Activated T-helper 17 cell treated with anti-CD3 and anti-CD28 coated beads, Interleukin-2, amount 50 U/mL, for 72 hours (primary cell): Measurements from ENCODE around the gene KCNJ9. TPM values are rescaled to one million over a fixed set of nuclear protein-coding genes. Genes with fewer than 3 reads are reported as not detected.
"Not testable (repeated sequence)": the region's sequence is repeated elsewhere in the genome, so short reads cannot be mapped to it uniquely, and the experiment has no call there.

Experiments used
- ATAC-seq: fragments of 150-1000 bp; cut with Tn5 transposase; replicated peaks from 2 replicates; pipeline ENCODE4 v1.10.0; 2021; ENCODE audit warnings: mild to moderate bottlenecking, moderate library complexity
- H3K27ac Mint-ChIP-seq: one replicate; pipeline ENCODE4 v1.8.0; 2022; ENCODE audit warnings: mixed read lengths
- H3K27me3 Mint-ChIP-seq: one replicate; pipeline ENCODE4 v1.8.0; 2022; ENCODE audit warnings: mixed read lengths
- H3K36me3 Mint-ChIP-seq: one replicate; pipeline ENCODE4 v1.8.0; 2022; ENCODE audit warnings: low read depth, mild to moderate bottlenecking, mixed read lengths
- H3K4me1 Mint-ChIP-seq: one replicate; pipeline ENCODE4 v1.8.0; 2022; ENCODE audit warnings: mixed read lengths
- H3K4me3 Mint-ChIP-seq: one replicate; pipeline ENCODE4 v1.8.0; 2022; ENCODE audit warnings: mild to moderate bottlenecking, mixed read lengths
- H3K9me3 Mint-ChIP-seq: one replicate; pipeline ENCODE4 v1.8.0; 2022; ENCODE audit warnings: mixed read lengths
- total RNA-seq, 2 donors: library from RNA; stranded (reverse); gene quantifications; one replicate each; pipeline ENCODE4 v1.2.3, GENCODE V29; 2022

Gene KCNJ9
- total RNA-seq = under 1 TPM in 1 of 2 donors, not detected in 1; 0.13 TPM

DNA sequence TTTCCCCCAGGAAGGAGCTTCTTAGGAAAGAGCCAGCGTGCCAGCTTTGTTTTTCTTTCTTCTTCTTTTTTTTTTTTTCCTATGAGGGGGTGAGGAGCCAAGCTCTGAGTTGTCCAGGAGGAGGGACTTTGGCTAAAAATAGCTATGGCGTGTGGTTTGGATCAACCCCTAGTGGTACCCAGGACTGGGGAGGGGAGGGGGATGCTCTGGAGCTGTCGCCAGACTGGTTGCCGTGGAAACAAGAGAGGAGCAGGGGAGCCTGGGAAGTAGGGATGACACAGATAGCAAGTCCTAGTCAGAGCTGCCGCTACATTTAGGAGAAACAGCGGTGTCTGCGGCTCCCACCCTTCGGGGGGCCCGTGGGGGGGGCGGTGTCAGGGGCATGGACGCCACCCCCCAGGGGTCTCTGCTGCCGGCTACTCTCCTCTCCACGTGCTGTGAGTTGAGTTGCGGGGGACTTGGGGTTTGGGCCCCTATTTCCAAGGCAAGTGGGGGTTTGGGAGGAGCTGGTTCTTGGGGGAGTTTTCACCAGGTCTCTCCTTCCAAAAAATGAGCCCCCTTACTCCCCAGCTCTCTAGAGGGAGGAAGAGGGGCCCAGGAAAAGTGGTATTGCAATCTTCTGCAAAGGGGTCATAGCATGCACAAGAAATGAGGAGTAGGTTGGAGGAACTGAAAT lies at the start of gene KCNJ9:
Gene KCNJ9 (plus strand): TSS at position 278 of the 676 bp plus-strand sequence. CDS start 2,493 bp downstream, outside the sequence.
- H3K36me3 Mint-ChIP-seq = no peaks in the 10 kb centered on the region
- peaks cover 5% of the 10 kb centered on the region for H3K4me1 Mint-ChIP-seq
- H3K27me3 Mint-ChIP-seq = peaks cover 40% of the 10 kb centered on the region
- H3K4me3 Mint-ChIP-seq = no peak within 1 kb of the TSS
- no peaks in the 10 kb centered on the region for H3K9me3 Mint-ChIP-seq
- no peak for ATAC-seq
- H3K27ac Mint-ChIP-seq = no peak within 1 kb of the TSS

DNA sequence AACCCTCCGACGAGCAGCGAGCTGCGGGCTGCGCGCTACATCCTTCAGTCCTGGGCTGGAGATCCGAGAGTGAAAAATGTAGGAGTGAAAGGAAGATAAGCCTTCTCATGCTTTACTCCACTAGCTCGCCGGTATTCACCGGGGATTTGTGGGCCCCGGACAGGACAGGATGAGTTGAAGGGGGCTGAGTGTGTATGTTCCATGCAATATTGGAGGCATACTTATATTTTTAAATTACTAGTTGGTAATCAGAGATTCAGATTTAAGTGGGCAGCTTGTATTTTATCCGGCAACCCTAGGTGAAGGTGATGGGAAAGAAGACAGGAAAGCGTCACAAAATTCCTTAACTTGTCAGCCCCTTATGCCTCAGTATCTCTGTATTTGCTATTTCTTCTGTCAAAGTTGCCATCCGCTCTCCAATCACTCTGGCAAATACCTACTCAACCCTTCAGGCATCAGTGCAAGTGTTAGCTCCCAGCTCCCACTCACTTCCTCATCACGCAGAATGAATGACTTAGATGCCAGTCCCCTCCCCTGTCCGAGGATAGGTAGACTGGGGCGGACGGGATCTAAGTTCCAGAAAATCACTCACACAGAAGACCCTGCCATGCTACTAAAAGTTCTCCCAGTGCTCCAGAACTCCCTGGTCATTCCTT lies 49.0 kb upstream of the KCNJ9 start:
- no peaks in the 10 kb centered on the region for H3K27me3 Mint-ChIP-seq
- H3K27ac Mint-ChIP-seq = peak overlapping the region; percentile 83
- no peaks in the 10 kb centered on the region for H3K9me3 Mint-ChIP-seq
- peaks cover under 1% of the 10 kb centered on the region for H3K36me3 Mint-ChIP-seq
- H3K4me3 Mint-ChIP-seq = peak overlapping the region; percentile 89
- peak; percentile 30 for ATAC-seq
- peaks cover 22% of the 10 kb centered on the region for H3K4me1 Mint-ChIP-seq

DNA sequence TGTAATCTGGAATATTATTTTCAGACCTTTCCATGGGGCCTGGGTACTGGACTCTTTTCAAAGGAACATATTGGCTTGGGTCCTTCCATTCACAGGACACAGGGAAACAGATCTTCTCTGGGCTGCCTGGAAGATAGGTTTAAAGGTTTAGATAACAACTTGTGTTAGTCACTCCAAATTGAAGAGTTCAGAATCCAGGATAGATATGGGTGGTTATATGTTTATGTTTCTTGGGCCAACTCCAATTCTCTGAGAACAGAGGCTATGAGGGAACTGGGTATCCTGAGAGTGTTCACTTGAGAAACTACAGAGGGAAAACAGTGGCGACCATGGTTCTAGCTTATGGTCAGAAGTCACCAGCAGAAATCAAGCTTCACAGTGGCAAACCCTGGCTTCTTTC lies 40.9 kb upstream of the KCNJ9 start:
- no peaks in the 10 kb centered on the region for H3K9me3 Mint-ChIP-seq
- no peak overlapping the region for H3K4me3 Mint-ChIP-seq
- no peak overlapping the region for H3K27ac Mint-ChIP-seq
- no peaks in the 10 kb centered on the region for H3K36me3 Mint-ChIP-seq
- no peak for ATAC-seq
- no peaks in the 10 kb centered on the region for H3K4me1 Mint-ChIP-seq
- peaks cover 1% of the 10 kb centered on the region for H3K27me3 Mint-ChIP-seq

DNA sequence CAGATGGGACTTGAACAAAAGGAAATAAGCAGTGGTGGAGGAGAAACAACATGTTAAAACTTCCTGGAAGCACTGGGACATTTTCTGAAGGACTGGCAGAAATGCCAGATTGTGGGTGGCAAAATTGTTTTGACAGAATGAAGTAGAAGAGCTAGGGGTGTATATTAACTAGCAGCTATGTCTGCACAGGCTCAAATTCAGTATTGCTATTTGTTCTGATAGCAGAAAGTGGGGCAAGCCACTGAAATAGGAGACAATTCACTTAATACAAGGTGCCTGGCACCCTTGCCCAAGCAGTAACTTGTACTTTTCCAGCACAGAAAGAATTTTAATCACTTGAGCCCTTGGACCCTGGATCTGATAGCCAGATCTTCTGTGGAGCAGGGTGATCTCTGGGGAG lies 37.8 kb upstream of the KCNJ9 start:
- Mint-ChIP-seq H3K9me3 (no peaks in the 10 kb centered on the region), H3K27me3 (peaks cover 5% of the 10 kb centered on the region), H3K27ac (no peak overlapping the region), H3K4me1 (peaks cover 9% of the 10 kb centered on the region), H3K4me3 (no peak overlapping the region), H3K36me3 (no peaks in the 10 kb centered on the region)
- no peak for ATAC-seq

DNA sequence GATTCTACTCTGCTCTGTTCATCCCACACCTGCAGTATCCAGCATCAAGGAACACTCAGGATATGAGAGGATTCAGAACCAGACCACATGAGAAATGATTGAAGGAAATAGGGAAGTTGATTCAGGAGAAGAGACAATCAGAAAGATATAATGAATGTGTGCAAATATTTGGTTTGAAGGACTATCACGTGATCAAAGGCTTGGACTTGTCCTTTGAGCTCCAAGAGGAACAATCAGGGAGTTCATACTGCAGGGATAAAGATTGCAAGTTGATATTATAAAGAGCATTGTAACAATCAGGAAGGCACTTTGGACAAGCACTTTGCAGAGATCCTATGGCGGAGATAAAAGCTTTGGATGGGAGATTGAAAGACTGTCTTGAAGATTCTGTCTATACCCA lies 35.7 kb upstream of the KCNJ9 start:
- ATAC-seq = no peak
- no peak overlapping the region for H3K4me3 Mint-ChIP-seq
- H3K36me3 Mint-ChIP-seq = no peaks in the 10 kb centered on the region
- no peak overlapping the region for H3K27ac Mint-ChIP-seq
- H3K4me1 Mint-ChIP-seq = peaks cover 9% of the 10 kb centered on the region
- peaks cover 12% of the 10 kb centered on the region for H3K27me3 Mint-ChIP-seq
- no peaks in the 10 kb centered on the region for H3K9me3 Mint-ChIP-seq

DNA sequence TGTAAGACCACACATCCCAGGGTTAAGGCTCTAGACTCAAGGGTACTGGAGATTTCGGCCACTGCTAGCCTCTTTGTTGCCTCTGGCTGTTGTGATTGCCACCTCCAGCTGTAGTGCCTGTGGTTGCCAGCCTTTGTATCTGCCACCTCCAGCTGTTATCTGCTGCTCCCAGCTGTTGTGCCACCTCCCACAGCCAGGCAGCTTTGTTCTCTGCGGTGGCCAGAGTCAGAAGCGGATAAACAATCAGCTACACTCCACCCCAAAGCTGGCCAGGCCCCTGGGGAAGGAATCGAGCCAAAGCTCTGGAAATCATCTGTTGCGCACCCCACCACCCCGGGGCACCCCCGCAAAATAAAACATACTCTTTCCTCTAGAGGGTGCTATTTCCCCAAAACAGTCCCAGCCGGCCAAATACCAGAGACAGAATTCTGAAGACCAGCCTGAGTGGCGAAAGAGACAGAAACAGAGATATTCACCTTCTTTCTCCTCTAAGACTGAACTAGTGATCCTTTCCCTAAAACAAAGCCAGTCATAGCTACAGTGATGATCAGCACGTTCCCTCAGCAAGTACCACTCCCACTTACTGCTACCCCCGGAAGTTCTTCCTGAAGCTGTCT lies 34.7 kb upstream of the KCNJ9 start:
- Mint-ChIP-seq H3K27ac (peak overlapping the region; percentile 79), H3K27me3 (peaks cover 17% of the 10 kb centered on the region)
- peak; percentile 88 for ATAC-seq

DNA sequence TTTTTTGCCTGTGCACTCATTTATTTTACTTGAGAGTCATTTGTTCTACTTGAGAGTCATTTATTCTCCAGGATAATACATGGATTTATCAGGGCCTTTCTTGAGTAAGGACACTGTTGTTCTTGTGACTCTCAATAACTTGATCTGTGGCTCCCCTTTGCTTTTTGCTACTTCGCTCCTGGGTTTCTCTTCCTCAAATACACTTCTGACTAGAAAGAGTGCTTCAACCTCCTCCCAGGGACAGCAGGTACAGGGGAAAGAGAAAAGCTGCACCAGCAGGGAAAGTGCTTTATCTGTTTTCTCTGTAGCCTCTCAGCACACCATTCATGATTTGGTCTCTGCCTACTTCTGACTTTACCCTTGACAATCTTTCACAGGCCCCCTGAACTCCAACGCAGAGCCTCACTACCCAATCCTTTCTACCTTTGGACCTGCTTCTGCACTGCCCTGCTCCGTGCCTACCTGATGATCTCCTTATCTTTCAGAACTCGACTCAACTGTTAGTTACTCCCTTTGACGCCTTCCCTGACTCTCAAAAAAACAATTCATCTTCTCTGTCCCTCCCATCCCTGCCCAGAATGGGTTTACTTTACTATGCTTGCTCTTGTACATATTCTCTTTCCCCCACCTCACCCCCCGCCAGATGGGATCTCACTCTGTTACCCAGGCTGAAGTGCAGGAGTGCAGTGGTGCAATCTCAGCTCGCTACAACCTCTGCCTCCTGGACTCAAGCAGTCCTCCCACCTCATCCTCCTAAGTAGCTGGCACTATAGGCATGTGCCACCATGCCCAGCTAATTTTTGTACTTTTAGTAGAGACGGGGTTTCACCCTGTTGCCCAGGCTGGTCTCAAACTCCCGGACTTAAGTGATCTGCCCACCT lies 34.0 kb upstream of the KCNJ9 start:
- Mint-ChIP-seq H3K4me1 (peaks cover 9% of the 10 kb centered on the region), H3K4me3 (peak overlapping the region; percentile 73), H3K9me3 (no peaks in the 10 kb centered on the region), H3K27me3 (peaks cover 23% of the 10 kb centered on the region), H3K27ac (peak overlapping the region; percentile 79), H3K36me3 (no peaks in the 10 kb centered on the region)
- no peak for ATAC-seq

More for the DNA sequence above, 34.7 kb upstream of the KCNJ9 start:
- H3K4me3 Mint-ChIP-seq = peak overlapping the region; percentile 73
- H3K36me3 Mint-ChIP-seq = no peaks in the 10 kb centered on the region
- no peaks in the 10 kb centered on the region for H3K9me3 Mint-ChIP-seq
- peaks cover 9% of the 10 kb centered on the region for H3K4me1 Mint-ChIP-seq

DNA sequence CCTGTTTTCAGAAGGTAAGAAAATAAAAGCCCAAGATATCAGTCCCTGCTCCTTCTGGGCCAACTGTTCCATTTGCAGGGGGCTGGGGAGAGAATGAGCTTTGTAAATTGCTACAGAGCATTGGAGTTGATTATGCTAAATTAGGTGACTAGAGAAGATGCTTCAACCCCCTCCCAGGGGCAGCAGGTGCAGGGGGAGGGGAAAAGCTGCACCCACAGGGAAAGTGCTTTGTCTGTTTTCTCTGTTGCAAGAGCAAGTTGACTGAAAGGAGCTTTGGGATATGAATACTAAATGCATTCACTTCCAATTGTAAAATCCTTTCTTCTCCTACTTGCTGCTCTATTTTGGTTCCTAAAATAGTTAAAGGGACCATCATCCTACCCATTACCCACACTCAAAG lies 33.0 kb upstream of the KCNJ9 start:
- Mint-ChIP-seq H3K27me3 (peaks cover 25% of the 10 kb centered on the region), H3K4me1 (peaks cover 9% of the 10 kb centered on the region), H3K36me3 (no peaks in the 10 kb centered on the region), H3K4me3 (no peak overlapping the region), H3K9me3 (no peaks in the 10 kb centered on the region), H3K27ac (no peak overlapping the region)
- ATAC-seq = no peak

DNA sequence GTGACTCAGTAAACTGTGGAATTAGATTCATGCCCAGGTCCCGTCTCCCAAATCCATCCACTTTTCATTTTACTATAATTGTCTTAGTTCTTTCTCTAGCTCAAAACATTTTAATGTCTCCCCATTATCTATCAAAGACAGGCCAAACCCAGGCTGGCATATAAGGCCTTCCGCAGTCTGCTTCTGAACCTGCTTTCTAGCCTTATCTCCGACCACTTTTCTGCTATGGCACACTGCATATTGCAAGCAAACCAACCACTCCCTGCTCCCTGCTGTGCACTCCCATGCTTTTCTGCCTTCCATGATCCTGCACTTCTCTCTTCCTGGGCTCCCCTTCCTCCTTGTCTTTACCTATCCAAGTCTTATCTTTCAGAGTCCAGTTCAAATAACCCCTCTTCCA lies 32.2 kb upstream of the KCNJ9 start:
- no peak for ATAC-seq

DNA sequence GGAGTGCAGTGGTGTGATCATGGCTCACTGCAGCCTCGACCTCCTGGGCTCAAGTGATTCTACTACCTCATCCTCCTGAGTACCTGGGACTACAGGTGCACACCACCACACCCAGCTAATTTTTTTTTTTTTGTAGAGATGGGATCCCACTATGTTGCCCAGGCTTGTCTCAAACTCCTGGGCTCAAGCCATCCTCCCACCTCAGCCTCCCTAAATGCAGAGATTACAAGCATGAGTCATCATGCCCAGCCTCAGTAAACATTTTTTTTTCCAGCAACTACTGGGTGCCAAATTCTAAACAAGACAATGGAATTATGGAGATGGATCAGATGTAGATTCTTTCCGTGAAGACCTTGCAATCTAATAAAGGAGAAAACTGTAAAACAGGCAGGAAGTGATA lies 31.2 kb upstream of the KCNJ9 start:
- H3K4me3 Mint-ChIP-seq, H3K27ac Mint-ChIP-seq, H3K4me1 Mint-ChIP-seq, ATAC-seq, H3K9me3 Mint-ChIP-seq, H3K36me3 Mint-ChIP-seq: not testable (repeated sequence)
- H3K27me3 Mint-ChIP-seq = peaks cover 39% of the 10 kb centered on the region

More for the DNA sequence above, 32.2 kb upstream of the KCNJ9 start:
- H3K27ac Mint-ChIP-seq = no peak overlapping the region
- no peaks in the 10 kb centered on the region for H3K9me3 Mint-ChIP-seq
- peaks cover 32% of the 10 kb centered on the region for H3K27me3 Mint-ChIP-seq
- H3K36me3 Mint-ChIP-seq = no peaks in the 10 kb centered on the region
- peaks cover 9% of the 10 kb centered on the region for H3K4me1 Mint-ChIP-seq
- H3K4me3 Mint-ChIP-seq = no peak overlapping the region

DNA sequence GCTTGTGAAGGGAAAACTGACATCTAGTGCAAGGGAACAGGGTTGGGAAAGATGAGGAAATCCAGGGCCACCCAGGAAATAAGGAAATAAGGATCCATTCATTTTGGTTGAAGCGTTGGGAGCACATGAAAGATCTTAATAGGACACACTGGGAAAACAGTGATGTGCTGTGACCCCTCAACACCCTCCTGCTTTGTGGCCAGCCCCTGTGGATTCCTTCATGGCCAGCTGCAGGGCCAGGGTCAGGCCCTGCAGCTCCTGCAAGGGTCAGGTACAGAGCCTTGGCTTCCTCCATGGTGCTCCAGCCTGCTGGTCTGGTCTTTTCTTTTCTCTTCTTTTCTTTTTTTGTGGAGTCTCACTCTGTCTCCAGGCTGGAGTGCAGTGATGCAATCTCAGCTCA lies 30.7 kb upstream of the KCNJ9 start:
- Mint-ChIP-seq H3K36me3 (no peaks in the 10 kb centered on the region), H3K9me3 (no peaks in the 10 kb centered on the region), H3K27ac (no peak overlapping the region), H3K27me3 (peaks cover 39% of the 10 kb centered on the region), H3K4me1 (peaks cover 9% of the 10 kb centered on the region), H3K4me3 (no peak overlapping the region)
- no peak for ATAC-seq

DNA sequence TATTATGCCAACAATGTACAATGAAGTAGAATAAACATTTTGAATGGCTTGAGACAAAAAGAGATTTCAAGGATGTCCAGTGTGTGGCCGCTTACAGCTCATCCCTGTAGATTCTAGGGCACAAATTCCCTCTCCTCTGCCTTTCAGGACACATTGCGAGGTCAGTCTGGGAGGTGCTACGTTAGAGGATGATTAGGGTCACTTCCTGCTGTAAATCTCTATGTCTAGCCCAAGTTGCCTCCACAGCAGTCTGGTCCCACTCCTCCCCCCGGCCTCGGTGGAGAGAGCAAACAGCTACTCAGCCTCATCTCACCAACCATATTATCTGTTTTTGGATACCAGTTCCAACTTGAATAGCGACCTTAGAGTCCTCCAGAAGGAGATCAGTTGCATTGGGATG lies 28.4 kb upstream of the KCNJ9 start:
- Mint-ChIP-seq H3K27ac (no peak overlapping the region), H3K4me3 (no peak overlapping the region), H3K9me3 (no peaks in the 10 kb centered on the region), H3K4me1 (no peaks in the 10 kb centered on the region), H3K36me3 (no peaks in the 10 kb centered on the region), H3K27me3 (peaks cover 54% of the 10 kb centered on the region)
- ATAC-seq = no peak

DNA sequence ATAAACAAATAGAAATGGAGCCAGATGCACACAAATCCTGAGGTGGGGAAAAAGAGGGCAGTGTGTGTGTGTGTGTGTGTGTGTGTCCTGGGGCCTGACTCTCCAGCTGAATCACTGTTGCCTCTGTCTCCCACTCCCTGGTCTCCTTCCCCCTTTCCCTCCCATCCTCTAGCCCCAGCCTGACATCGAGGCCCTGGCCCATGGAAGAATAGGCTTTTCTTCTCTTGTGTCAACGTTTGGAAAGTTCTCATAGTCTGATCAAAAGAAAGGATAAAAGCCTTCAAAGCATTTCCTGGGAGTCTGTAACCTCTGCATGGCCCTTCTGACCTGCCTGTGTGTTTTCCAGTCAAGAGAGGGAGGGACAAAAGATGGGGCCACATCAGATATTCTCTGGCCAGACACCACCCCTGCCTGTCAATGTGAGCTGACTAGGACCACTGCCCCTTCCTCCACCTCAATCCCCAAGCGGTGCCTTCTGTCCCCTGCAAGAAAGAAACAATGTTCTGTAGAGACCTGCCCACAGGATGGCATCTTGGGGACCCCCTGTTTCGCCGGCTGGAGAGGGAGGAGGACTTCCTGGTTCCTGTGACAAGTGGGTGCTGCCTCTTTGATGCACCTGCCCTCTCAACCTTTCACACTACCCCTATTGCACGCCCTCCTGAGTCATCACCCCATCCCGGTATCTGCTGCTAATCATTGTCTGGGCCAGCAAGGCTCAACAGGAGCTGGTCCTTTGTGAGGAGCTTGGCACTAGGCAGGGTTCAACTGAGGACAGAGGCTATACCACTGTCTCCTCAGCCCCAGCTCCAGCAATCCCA lies 27.6 kb upstream of the KCNJ9 start:
- no peak for ATAC-seq
- Mint-ChIP-seq H3K9me3 (no peaks in the 10 kb centered on the region), H3K4me3 (no peak overlapping the region), H3K27ac (no peak overlapping the region), H3K36me3 (no peaks in the 10 kb centered on the region), H3K27me3 (peaks cover 59% of the 10 kb centered on the region), H3K4me1 (no peaks in the 10 kb centered on the region)
